Effector CD4-positive, alpha-beta T cell (primary cell): Measurements from ENCODE around the gene ITGA2.

Source experiments
- DNase-seq: peaks from one replicate; pipeline ENCODE4 v3.0.0-alpha.2; 2020

The ITGA2 gene

GRCh38 chr5:53066088-53066487, 76.9 kb downstream of the ITGA2 start:
- DNase-seq = no peak

GRCh38 chr5:53067641-53068040, 78.5 kb downstream of the ITGA2 start:
- DNase-seq = no peak

GRCh38 chr5:53068291-53068836, 79.2 kb downstream of the ITGA2 start:
- no peak for DNase-seq

- no peak for DNase-seq
These were observed 80.5 kb downstream of the ITGA2 start for GRCh38 chr5:53069626-53070025.

GRCh38 chr5:53071298-53071697, 82.1 kb downstream of the ITGA2 start:
- DNase-seq = no peak

GRCh38 chr5:53071738-53072137, 82.6 kb downstream of the ITGA2 start:
- DNase-seq = no peak

GRCh38 chr5:53073348-53073747, 84.2 kb downstream of the ITGA2 start:
- no peak for DNase-seq

GRCh38 chr5:53076014-53076583, 86.9 kb downstream of the ITGA2 start:
- no peak for DNase-seq

GRCh38 chr5:53080271-53080670, 91.1 kb downstream of the ITGA2 start:
- no peak for DNase-seq

- no peak for DNase-seq
These were observed 94.8 kb downstream of the ITGA2 start for GRCh38 chr5:53083927-53084326.

- no peak for DNase-seq
These were observed 95.5 kb downstream of the ITGA2 start for GRCh38 chr5:53084546-53085255.

GRCh38 chr5:53087171-53087570, 98.0 kb downstream of the ITGA2 start:
- no peak for DNase-seq

GRCh38 chr5:53087621-53088121, 98.5 kb downstream of the ITGA2 start:
- no peak for DNase-seq

GRCh38 chr5:53089481-53089991, 100.4 kb downstream of the ITGA2 start:
- no peak for DNase-seq

GRCh38 chr5:53090229-53090628, 101.1 kb downstream of the ITGA2 start:
- no peak for DNase-seq

- no peak for DNase-seq
These were observed 102.1 kb downstream of the ITGA2 start for GRCh38 chr5:53091289-53091688.

GRCh38 chr5:53092242-53092641, 103.1 kb downstream of the ITGA2 start:
- no peak for DNase-seq

- DNase-seq = no peak
These were observed 106.1 kb downstream of the ITGA2 start for GRCh38 chr5:53095217-53095616.

- peak; percentile 49 for DNase-seq
These were observed 106.9 kb downstream of the ITGA2 start for GRCh38 chr5:53095931-53096525.

GRCh38 chr5:53099546-53099945, 110.4 kb downstream of the ITGA2 start:
- no peak for DNase-seq

- no peak for DNase-seq
These were observed 111.5 kb downstream of the ITGA2 start for GRCh38 chr5:53100606-53101005.

GRCh38 chr5:53105611-53106300, 116.6 kb downstream of the ITGA2 start:
- no peak for DNase-seq

- DNase-seq = no peak
These were observed 119.9 kb downstream of the ITGA2 start for GRCh38 chr5:53109056-53109442.
